ENCODE results near the gene TMEM141. TPM values are rescaled to one million over a fixed set of nuclear protein-coding genes. Genes with fewer than 3 reads are reported as not detected.
"Not testable (repeated sequence)": the region's sequence is repeated elsewhere in the genome, so short reads cannot be mapped to it uniquely, and the experiment has no call there.

The TMEM141 gene
- total RNA-seq, 1 donor from 2014 or later: 41.2 TPM

GRCh38 chr9:136829981-136830885 is 39.1 kb downstream of the TMEM141 start:
- intact Hi-C loops (cut with micrococcal nuclease): no loop called here

GRCh38 chr9:136831002-136831719 is 40.0 kb downstream of the TMEM141 start:
- intact Hi-C loops (cut with micrococcal nuclease): no loop called here

- intact Hi-C loops (cut with micrococcal nuclease): no loop called here
Measured at GRCh38 chr9:136831720-136832104, 40.6 kb downstream of the TMEM141 start.

GRCh38 chr9:136832581-136832980 is 41.4 kb downstream of the TMEM141 start:
- intact Hi-C loops (cut with micrococcal nuclease): no loop called here

- intact Hi-C loops (cut with micrococcal nuclease): not testable (repeated sequence)
Measured at GRCh38 chr9:136833381-136834048, 42.4 kb downstream of the TMEM141 start.

- intact Hi-C loops (cut with micrococcal nuclease): no loop called here
Measured at GRCh38 chr9:136835162-136835931, 44.2 kb downstream of the TMEM141 start.

- intact Hi-C loops (cut with micrococcal nuclease): no loop called here
Measured at GRCh38 chr9:136835932-136836904, 45.1 kb downstream of the TMEM141 start.

GRCh38 chr9:136837146-136837855 is 46.2 kb downstream of the TMEM141 start:
- intact Hi-C loops (cut with micrococcal nuclease): no loop called here

- intact Hi-C loops (cut with micrococcal nuclease): not testable (repeated sequence)
Measured at GRCh38 chr9:136837856-136838277, 46.7 kb downstream of the TMEM141 start.

- intact Hi-C loops (cut with micrococcal nuclease): no loop called here
Measured at GRCh38 chr9:136838314-136839228, 47.4 kb downstream of the TMEM141 start.

GRCh38 chr9:136839229-136840139 is 48.3 kb downstream of the TMEM141 start:
- intact Hi-C loops (cut with micrococcal nuclease): loop anchor here (10.0 kb wide), 1 partner anchor 315 kb away; no protein-coding TSS in a partner anchor

GRCh38 chr9:136840140-136840876 is 49.2 kb downstream of the TMEM141 start:
- intact Hi-C loops (cut with micrococcal nuclease): loop anchor here (10.0 kb wide), 1 partner anchor 314 kb away; no protein-coding TSS in a partner anchor

GRCh38 chr9:136840877-136841645 is 49.9 kb downstream of the TMEM141 start:
- intact Hi-C loops (cut with micrococcal nuclease): loop anchor here (10.0 kb wide), 1 partner anchor 314 kb away; no protein-coding TSS in a partner anchor

- intact Hi-C loops (cut with micrococcal nuclease): loop anchor here (1.0 to 10.0 kb wide), 6 partner anchors 41 to 313 kb away; no protein-coding TSS in a partner anchor
Measured at GRCh38 chr9:136841646-136842379, 50.7 kb downstream of the TMEM141 start.

Measured in T-helper 1 cell treated with Interleukin-12 subunit alpha and Interleukin-12 subunit beta and Interleukin-4 antibody, amounts not matched to agents 30 ng/mL and 1 ng/mL, for 36 hours (primary cell).